Stimulated activated CD4-positive, alpha-beta T cell treated with anti-CD3 and anti-CD28 coated beads, TNF-alpha, amount 100 ng/mL, for 1 hour (primary cell): ENCODE measurements around the gene STEAP3.

Experiments
- DNase-seq, 3 donors: peaks; one replicate each; pipeline ENCODE4 v3.0.0-alpha.2; 2020; ENCODE audit warnings: low read depth in 3 of 3, low spot score in 1 of 3

STEAP3 gene

DNA sequence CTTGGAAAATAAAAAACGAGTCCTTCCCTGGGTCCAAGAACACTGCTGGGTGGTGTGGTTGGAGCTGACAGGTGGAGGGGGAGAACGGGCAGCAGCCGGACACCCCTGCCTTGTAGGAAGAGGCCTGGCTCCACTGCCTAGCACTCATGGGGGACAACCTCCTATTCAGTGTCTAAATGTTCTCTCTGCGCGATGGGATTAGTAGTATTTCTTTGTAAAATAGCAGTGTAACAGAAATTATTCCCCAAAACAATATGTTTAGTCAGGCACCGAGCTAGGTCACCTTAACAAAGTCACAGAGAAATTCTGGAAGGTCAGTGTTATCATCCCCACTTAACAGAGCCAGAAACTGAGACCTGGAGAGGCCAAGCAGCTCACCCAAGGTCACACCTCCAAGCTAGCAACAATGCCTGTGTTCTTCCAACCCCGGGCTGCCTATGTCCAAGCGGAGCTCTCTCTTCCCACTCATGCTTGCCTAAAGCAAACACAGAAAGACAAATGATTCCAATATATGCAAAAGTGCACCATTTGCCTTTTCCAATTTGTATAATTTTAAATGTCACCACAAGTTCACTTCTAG, 68.0 kb downstream of the STEAP3 start:
- DNase-seq, result no peak

DNA sequence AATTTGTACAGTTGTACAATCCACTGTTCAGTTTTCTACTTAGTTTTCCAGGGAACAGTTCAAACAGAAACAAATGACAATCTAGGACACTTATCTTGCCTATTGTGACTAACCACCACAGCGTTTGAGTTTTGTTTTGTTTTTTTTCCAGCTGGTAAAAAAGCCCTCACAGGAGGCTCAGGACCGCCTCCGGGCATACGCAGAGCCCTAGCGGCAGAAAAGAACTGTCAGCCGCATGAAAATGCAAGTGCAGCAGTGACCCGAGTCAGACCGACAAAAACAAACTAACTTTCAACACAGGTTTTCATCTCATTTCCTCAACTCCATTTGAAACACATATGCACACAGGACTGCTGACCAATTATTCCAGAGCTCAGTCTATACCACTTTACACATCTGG, 68.6 kb downstream of the STEAP3 start:
- no peak for DNase-seq

DNA sequence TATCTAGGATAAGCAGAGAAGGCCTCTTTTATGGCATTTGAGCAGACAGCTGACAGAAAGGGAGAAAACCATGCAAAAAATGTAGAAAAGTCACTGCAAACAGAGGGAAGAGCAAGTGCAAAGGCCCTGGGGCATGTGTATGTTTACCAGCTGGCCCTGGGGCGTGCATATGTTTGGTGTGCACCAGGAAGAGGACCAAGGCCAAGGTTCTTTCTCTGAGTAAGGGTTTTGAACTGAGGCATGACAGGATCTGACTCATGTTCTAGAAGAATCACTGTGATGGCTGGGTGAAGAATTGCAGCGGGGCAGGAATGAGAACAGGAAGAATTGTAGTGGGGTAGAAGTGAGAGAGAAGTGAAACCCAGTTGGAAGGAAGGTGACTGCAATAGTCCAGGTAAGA, 69.6 kb downstream of the STEAP3 start:
- no peak for DNase-seq

DNA sequence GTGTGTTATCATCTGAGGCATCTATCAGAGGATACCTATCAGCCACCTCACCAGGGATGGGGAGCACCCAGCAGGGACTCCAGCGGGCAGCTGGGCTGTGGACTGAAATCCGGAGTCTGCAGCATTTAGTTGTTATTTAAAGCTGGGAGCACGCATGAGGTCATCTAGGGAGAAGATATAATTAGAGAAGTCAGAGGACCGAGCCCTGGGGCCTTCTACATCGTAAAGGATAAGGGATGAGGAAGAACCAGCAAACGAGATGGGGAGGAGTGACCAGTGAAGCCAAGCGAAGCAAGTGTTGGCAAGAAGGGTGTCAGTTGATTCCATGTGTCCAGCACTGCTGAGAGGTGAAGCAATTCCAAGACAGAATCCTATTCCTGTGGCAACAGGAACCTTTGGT, 70.3 kb downstream of the STEAP3 start:
- no peak for DNase-seq

DNA sequence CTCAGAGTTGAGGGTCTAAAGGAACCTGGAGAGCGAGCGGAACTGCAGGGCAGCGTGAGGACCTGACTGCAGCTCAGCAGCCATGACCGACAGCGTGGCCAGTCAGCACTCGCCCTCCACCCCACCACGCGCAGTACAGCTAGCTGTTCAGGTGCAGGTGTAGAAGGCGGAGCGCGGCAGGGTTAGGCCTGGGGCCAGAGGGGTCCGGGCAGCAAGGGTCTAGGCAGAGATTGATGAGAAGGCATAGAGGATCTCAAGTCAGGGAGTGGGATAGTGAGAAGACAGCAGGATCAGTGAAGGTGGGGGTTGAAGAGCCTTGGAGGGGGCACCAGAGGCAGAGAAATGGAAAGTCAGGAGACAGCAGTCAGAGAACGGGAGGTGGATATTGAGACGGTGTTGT, 71.0 kb downstream of the STEAP3 start:
- DNase-seq, result no peak

DNA sequence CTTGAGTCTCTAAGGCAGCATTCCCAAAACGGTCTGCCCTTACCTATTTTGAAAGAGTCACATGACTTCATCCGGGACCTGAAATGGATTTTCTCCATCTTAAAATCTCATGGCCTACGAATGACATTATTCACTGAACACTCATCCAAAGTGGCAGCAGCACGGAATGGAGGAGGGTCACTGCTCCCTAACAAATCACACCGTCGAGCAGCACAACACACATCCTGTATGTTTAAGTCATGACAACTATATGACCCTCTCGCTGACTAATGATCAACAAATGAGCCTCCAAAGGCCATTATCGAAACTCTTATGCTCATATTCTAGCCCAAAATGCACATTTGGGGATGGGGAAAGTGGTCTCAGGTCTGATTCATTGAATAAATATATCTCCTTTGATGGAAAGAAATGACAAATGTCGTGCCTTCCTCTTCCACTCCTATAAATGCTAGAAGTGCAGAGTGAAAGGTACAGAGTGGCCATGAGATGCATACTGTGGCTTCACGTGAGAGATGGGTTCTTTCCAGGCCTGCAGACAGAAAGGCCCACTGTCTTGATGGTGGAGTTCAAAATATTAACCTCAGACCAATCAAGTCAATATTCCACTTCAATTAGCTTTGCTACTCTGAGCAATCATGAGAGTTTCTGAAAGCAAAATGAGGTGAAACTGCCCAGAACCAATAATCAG, 72.2 kb downstream of the STEAP3 start:
- DNase-seq, result no peak

DNA sequence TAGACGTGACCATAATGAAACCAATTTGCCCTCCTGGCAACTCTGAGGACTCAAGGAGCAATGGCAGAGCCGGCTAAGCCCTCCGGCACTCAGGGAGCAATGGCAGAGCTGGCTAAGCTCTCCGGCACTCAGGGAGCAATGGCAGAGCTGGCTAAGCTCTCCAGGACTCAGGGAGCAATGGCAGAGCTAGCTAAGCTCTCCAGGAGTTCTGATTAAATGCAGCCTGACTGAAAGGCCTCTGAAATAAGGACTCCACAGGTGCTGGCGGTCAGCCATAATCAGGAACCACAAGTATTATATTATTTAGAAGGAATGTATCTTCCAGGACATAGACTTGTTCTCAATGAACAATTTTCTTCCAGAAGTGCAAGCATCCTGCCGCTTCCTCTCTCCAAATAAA, 77.8 kb downstream of the STEAP3 start:
- DNase-seq, result no peak

DNA sequence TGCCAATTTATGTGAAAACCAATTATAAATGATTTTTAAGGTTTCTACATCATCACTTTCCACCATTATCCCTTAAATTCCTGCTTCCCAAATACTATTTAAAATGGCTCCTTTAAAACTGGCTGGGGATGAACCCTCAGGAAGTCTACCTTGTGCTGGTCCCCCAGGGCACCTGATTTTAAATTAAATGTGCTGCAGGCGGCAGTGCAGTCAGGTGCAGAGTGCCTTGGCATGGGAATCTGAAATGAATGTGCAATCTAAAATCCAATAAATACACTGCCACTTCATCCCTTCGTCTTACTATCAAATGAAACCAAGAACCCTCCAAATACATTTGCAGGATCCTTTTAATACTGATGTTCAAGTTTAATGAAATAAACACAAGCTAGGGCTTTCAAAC, 81.2 kb downstream of the STEAP3 start:
- no peak for DNase-seq

DNA sequence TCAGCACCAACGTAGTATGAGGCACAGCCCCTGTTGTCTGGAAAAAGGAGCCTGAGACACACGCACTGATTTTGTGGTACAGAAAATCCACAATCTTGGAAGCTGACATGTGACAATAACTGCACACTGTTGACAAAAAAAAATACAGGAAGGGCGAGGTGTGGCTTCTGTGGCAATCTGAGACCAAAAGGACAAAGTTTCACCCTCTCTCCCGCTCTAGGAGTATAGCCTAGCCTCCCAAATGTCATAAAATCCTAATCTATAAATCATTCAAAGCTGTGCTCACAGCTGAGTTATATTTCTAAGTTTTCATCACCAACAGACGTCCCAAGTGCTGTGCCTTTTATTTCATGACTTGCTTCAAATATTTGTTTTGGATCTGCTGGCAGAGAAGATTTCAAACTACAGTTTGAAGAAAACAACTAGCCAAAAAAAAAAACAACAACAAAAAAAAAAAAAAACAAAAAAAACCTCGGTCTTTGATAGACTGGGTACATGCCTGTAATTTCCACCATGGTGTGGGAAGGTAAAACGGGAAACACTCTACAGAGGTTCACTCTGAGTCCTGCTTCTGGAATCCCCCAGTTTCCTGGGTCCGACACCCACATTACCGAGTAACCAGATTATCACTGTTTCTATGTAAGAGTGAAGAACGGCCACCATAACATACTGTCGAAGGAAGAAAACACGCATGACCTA, 82.0 kb downstream of the STEAP3 start:
- DNase-seq, result no peak

DNA sequence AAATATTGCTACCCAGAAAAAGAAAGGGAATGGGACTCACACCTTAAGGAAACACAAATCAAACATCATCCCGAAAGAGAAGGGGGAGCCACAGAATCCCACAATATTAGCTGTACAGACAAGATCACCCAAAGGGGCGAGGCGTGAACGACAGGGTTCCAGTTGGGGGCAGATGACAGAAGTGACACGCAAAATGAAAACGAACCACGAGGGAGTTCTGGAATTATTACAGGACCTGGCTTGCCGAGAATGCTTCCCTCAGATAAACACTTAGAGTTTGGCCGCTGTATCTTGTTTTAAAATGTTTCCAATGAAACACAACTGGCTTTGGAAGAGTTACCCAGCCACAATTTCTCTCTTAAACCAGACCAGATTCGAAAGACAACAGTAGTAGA, 82.6 kb downstream of the STEAP3 start:
- no peak for DNase-seq

DNA sequence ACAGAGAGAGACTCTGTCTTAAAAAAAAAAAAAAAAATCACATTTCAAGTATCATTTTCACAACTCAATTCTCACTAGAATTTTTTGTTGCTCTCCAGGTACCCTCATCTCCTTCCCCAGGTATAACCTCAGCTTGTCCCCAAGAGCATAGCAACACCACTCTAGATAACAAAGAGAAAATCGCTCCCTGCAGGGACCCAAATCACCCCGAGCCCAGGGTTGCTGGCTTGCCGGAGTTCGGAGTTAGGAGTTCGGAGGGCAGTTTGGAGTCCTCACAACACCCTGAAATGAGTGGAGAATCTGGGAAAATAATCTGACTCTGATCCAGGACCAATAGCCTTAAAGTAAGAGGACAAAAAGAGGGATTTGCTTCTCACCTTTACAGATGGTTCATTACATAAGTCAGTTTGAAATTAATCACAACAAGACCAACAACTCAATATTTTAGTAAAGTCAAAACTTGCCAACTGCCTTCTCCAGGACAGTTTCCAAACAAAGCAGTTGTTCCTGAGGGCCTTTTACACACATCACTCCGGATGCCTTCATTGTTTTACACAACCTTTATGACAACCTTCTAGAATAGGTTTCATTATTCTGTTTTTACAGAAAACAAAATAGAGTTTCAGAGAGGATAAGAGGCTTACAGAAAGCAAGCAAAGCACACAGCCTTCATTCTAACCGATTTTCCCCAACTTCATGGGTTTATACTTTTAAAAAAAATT, 83.9 kb downstream of the STEAP3 start:
- DNase-seq, result no peak

DNA sequence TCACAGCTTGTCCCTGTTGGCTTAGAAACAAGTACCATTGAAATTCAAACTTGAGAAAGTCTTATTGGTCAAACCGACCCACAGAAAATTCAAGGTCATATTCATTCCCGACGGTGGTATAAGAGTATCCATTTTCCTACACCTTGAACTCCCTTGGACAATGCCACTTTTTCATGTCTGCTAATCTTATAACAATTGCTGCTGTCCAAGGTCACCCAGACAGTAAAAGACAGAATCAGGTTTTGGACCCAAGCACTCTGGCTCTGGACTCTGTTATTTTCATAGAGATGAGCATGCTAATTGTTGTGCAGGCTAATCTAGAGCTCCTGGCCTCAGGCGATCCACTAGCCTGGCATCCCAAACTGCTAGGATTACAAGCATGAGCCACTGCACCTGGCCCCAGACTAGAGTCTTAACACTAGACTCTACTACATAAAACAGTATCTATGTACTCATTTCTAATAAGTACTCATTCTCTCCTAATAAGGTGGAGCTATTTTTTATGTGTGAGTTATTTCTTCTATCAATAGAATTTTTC, 85.2 kb downstream of the STEAP3 start:
- DNase-seq, result no peak

DNA sequence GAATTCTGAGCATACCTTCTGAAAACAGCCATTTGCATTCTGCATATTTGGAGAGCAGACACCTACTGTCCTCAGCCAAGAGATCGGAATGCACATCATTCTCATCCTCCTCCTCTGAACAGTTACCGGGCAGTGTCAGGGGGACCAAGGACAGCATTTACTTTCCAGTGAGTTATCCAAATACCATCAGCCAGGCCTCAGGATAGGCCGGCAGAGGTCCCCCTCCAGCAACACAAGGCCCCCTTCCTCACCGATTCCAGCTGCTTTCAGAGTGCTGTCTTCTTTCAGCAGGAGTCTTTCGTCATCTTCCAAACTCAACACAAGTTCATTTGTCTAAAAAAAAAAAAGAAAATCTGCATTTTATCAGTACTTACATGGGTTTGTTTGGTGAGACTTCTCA, 87.7 kb downstream of the STEAP3 start:
- no peak for DNase-seq

DNA sequence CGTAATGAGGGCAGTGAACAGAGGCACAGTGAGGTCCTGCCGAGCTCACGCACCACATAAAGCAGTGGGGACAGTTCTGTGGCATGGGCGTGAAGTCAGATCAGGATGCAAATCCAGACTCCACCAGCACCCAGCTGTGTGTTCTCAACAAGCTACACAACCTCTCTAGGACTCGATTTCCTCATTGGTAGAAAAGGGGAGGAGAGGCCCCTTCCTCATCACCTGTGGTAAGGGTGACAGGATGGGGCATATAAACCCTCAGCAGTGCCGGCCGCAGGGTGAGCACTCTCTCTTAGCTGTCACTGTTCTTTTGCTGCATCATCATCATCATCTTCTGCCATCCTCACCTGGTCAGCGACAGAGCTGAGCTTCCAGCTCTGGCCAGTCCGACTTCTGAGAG, 88.2 kb downstream of the STEAP3 start:
- no peak for DNase-seq
